Neuronal stem cell (in vitro differentiated cells): ENCODE measurements around the gene RGL1.

Experiments used
- DNase-seq: peaks from one replicate; pipeline ENCODE4 v3.0.0-alpha.2; 2013; ENCODE audit warnings: low spot score
- H2AFZ ChIP-seq: one replicate; pipeline ENCODE4 v1.6.1; 2013; ENCODE audit warnings: mild to moderate bottlenecking, low read length, inconsistent platforms
- H2AK5ac ChIP-seq: 2 replicates; pipeline ENCODE4 v1.6.1; 2013; ENCODE audit warnings: low read depth, mild to moderate bottlenecking, inconsistent platforms, low read length, moderate library complexity, mixed read lengths
- H2BK120ac ChIP-seq: 2 replicates; pipeline ENCODE4 v1.6.1; 2013; ENCODE audit warnings: low read depth, mild to moderate bottlenecking, inconsistent platforms, low read length, moderate library complexity, mixed read lengths
- H2BK12ac ChIP-seq: one replicate; pipeline ENCODE4 v1.6.1; 2013; ENCODE audit warnings: low read length, inconsistent platforms
- H2BK15ac ChIP-seq: 2 replicates; pipeline ENCODE4 v1.6.1; 2013; ENCODE audit warnings: mild to moderate bottlenecking, low read length, inconsistent platforms, mixed read lengths
- H2BK5ac ChIP-seq: one replicate; pipeline ENCODE4 v1.6.1; 2013; ENCODE audit warnings: inconsistent platforms, mild to moderate bottlenecking, low read length, moderate library complexity
- H3K14ac ChIP-seq: one replicate; pipeline ENCODE4 v1.6.1; 2013; ENCODE audit warnings: low read length, inconsistent platforms
- H3K18ac ChIP-seq: 2 replicates; pipeline ENCODE4 v1.6.1; 2013; ENCODE audit warnings: low read length, inconsistent platforms
- H3K23ac ChIP-seq: 2 replicates; pipeline ENCODE4 v1.6.1; 2013; ENCODE audit warnings: low read depth, mild to moderate bottlenecking, mixed read lengths, low read length, inconsistent platforms; ENCODE audit not compliant: poor library complexity
- H3K27ac ChIP-seq: replicated peaks from 3 replicates; pipeline ENCODE4 v1.5.1; 2013; ENCODE audit warnings: low read length, inconsistent platforms
- H3K27me3 ChIP-seq, 3 experiments: 2 replicates each; pipeline ENCODE4 v1.6.1; 2013; ENCODE audit warnings: low read length in 3 of 3, mild to moderate bottlenecking in 2 of 3, inconsistent platforms in 1 of 3, low read depth in 1 of 3, mixed read lengths in 1 of 3, moderate library complexity in 1 of 3; ENCODE audit not compliant: control insufficient read depth in 3 of 3, insufficient read depth in 3 of 3
- H3K36me3 ChIP-seq, 2 donors: replicated peaks in 1 of 2; 2 replicates each; pipeline ENCODE4 v1.6.1; 2013; ENCODE audit warnings: low read length in 2 of 2; ENCODE audit not compliant: control insufficient read depth in 2 of 2, insufficient read depth in 2 of 2
- H3K4ac ChIP-seq: 2 replicates; pipeline ENCODE4 v1.6.1; 2013; ENCODE audit warnings: inconsistent platforms, mild to moderate bottlenecking, low read length, moderate library complexity
- H3K4me1 ChIP-seq, 2 donors: 1 replicate in 1 of 2; 2 replicates in 1 of 2; pipeline ENCODE4 v1.6.1; 2013; ENCODE audit warnings: low read length in 2 of 2, low read depth in 1 of 2; ENCODE audit not compliant: control insufficient read depth in 2 of 2, insufficient read depth in 1 of 2
- H3K4me2 ChIP-seq: one replicate; pipeline ENCODE4 v1.6.1; 2013; ENCODE audit warnings: mild to moderate bottlenecking, low read length, inconsistent platforms; ENCODE audit not compliant: insufficient read depth, poor library complexity, severe bottlenecking
- H3K4me3 ChIP-seq, 2 donors: 2 replicates each; pipeline ENCODE4 v1.5.1; 2013; ENCODE audit warnings: low read length in 2 of 2, mild to moderate bottlenecking in 2 of 2, inconsistent platforms in 1 of 2, moderate library complexity in 1 of 2
- H3K79me1 ChIP-seq: one replicate; pipeline ENCODE4 v1.6.1; 2013; ENCODE audit warnings: low read depth, mild to moderate bottlenecking, inconsistent platforms, low read length, moderate library complexity
- H3K9ac ChIP-seq: one replicate; pipeline ENCODE4 v1.6.1; 2013; ENCODE audit warnings: mild to moderate bottlenecking, low read depth, low read length, inconsistent platforms; ENCODE audit not compliant: poor library complexity
- H3K9me3 ChIP-seq, 2 donors: replicated peaks in 1 of 2; 2 replicates each; pipeline versions ENCODE3 to v1.6.1; 2013; ENCODE audit warnings: low read length in 2 of 2, mild to moderate bottlenecking in 2 of 2, inconsistent platforms in 1 of 2, low read depth in 1 of 2, mixed read lengths in 1 of 2, moderate library complexity in 1 of 2; ENCODE audit not compliant: control insufficient read depth in 2 of 2, insufficient read depth in 1 of 2
- H4K8ac ChIP-seq: one replicate; pipeline ENCODE4 v1.6.1; 2013; ENCODE audit warnings: low read depth, mild to moderate bottlenecking, inconsistent platforms, low read length, moderate library complexity
- H4K91ac ChIP-seq: one replicate; pipeline ENCODE4 v1.6.1; 2013; ENCODE audit warnings: low read length, low read depth, mild to moderate bottlenecking, inconsistent platforms; ENCODE audit not compliant: poor library complexity
- WGBS, 2 donors: extraction: QIAGEN DNeasy Blood & Tissue Kit; methylation state at CpG; one replicate each; pipeline ENCODE4 v1.1.7; 2013; ENCODE audit warnings: missing lambda C conversion rate in 2 of 2, mixed read lengths in 1 of 2; ENCODE audit not compliant: insufficient read length in 2 of 2, insufficient replicate concordance in 1 of 2; ENCODE audit errors: extremely low coverage in 2 of 2; 5-methylcytosine and 5-hydroxymethylcytosine counted together

RGL1 gene

GRCh38 chr1:183894290-183894565, 89.3 kb downstream of the RGL1 start:
- Histone ChIP-seq H2AK5ac (no peak overlapping the region), H3K14ac (no peak overlapping the region), H3K4ac (no peak overlapping the region), H3K18ac (no peak overlapping the region), H3K36me3 (peaks cover 14 to 94% of the 10 kb centered on the region in 2 donors), H2BK5ac (no peak overlapping the region), H3K23ac (no peak overlapping the region), H2BK120ac (no peak overlapping the region), H3K4me1 (no peaks in the 10 kb centered on the region), H2AFZ (no peak overlapping the region), H3K4me3 (no peak overlapping the region), H4K91ac (no peak overlapping the region), H3K9ac (no peak overlapping the region), H3K27me3 (no peaks in the 10 kb centered on the region), H4K8ac (no peak overlapping the region), H2BK15ac (no peak overlapping the region), H3K4me2 (no peak overlapping the region), H3K27ac (no peak overlapping the region), H3K9me3 (no peaks in the 10 kb centered on the region), H3K79me1 (no peaks in the 10 kb centered on the region), H2BK12ac (no peak overlapping the region)
- WGBS, 2 donors = no CpG with 5 or more reads among the region's 1 CpG
- DNase-seq = no peak

- WGBS, 2 donors = no CpG with 5 or more reads among the region's 4 CpGs
- no peak overlapping the region for H3K23ac ChIP-seq
- no peak for DNase-seq
Measured at GRCh38 chr1:183896466-183897048, 91.6 kb downstream of the RGL1 start.

GRCh38 chr1:183898001-183898396, 93.1 kb downstream of the RGL1 start:
- no peak overlapping the region for H2AFZ ChIP-seq
- H4K91ac ChIP-seq = no peak overlapping the region
- H3K27me3 ChIP-seq = no peaks in the 10 kb centered on the region
- no peak for DNase-seq
- WGBS, 2 donors = no CpG with 5 or more reads among the region's 2 CpGs
- H3K9me3 ChIP-seq = no peaks in the 10 kb centered on the region
- no peak overlapping the region for H3K4me3 ChIP-seq
- no peak overlapping the region for H2BK12ac ChIP-seq
- no peak overlapping the region for H2BK120ac ChIP-seq
- peaks cover 11 to 87% of the 10 kb centered on the region in 2 donors for H3K36me3 ChIP-seq
- H2AK5ac ChIP-seq = no peak overlapping the region
- no peak overlapping the region for H2BK15ac ChIP-seq
- no peak overlapping the region for H3K27ac ChIP-seq
- no peaks in the 10 kb centered on the region for H3K79me1 ChIP-seq
- no peak overlapping the region for H3K14ac ChIP-seq
- H4K8ac ChIP-seq = no peak overlapping the region
- H3K9ac ChIP-seq = no peak overlapping the region
- no peak overlapping the region for H3K23ac ChIP-seq
- no peak overlapping the region for H3K4ac ChIP-seq
- H3K18ac ChIP-seq = no peak overlapping the region
- no peak overlapping the region for H2BK5ac ChIP-seq
- H3K4me1 ChIP-seq = no peaks in the 10 kb centered on the region
- H3K4me2 ChIP-seq = no peak overlapping the region

More at GRCh38 chr1:183896466-183897048, 91.6 kb downstream of the RGL1 start:
- Histone ChIP-seq H3K4me2 (no peak overlapping the region), H2BK15ac (no peak overlapping the region), H2AK5ac (no peak overlapping the region), H3K36me3 (peaks cover 15 to 86% of the 10 kb centered on the region in 2 donors), H3K9me3 (no peaks in the 10 kb centered on the region), H3K27ac (no peak overlapping the region), H2BK120ac (no peak overlapping the region), H3K9ac (no peak overlapping the region), H2BK5ac (no peak overlapping the region), H3K4ac (no peak overlapping the region), H3K79me1 (no peaks in the 10 kb centered on the region), H3K27me3 (no peaks in the 10 kb centered on the region), H3K4me3 (no peak overlapping the region), H4K91ac (no peak overlapping the region), H2AFZ (no peak overlapping the region), H2BK12ac (no peak overlapping the region), H4K8ac (no peak overlapping the region), H3K4me1 (no peaks in the 10 kb centered on the region), H3K14ac (no peak overlapping the region), H3K18ac (no peak overlapping the region)

- Histone ChIP-seq H3K4me2 (no peak overlapping the region), H2BK120ac (no peak overlapping the region), H3K9me3 (no peaks in the 10 kb centered on the region), H2BK15ac (no peak overlapping the region), H3K36me3 (peaks cover 10 to 84% of the 10 kb centered on the region in 2 donors), H3K27ac (no peak overlapping the region), H3K4me1 (no peaks in the 10 kb centered on the region), H2AK5ac (no peak overlapping the region), H2AFZ (no peak overlapping the region), H3K18ac (no peak overlapping the region), H3K9ac (no peak overlapping the region), H2BK12ac (no peak overlapping the region), H4K8ac (no peak overlapping the region), H2BK5ac (no peak overlapping the region), H4K91ac (no peak overlapping the region), H3K23ac (no peak overlapping the region), H3K14ac (no peak overlapping the region), H3K4ac (no peak overlapping the region), H3K4me3 (no peak overlapping the region), H3K27me3 (no peaks in the 10 kb centered on the region), H3K79me1 (no peaks in the 10 kb centered on the region)
- WGBS, 2 donors = no CpG with 5 or more reads among the region's 2 CpGs
- DNase-seq = no peak
Measured at GRCh38 chr1:183898610-183899009, 93.7 kb downstream of the RGL1 start.
